Suprapubic skin (tissue), 3 donors: ENCODE data around the gene UBE2E2.
"Not testable (repeated sequence)": the region's sequence is repeated elsewhere in the genome, so short reads cannot be mapped to it uniquely, and the experiment has no call there.

ENCODE experiments used
- CTCF ChIP-seq, 2 donors: fragments of 200-600 bp in 1 of 2; fragments of 450-650 bp in 1 of 2; sonication (generic) in 1 of 2; IDR thresholded peaks; one replicate each; pipeline ENCODE4 v1.5.1; 2016 to 2019; ENCODE audit warnings: antibody characterized with exemption in 2 of 2, mild to moderate bottlenecking in 1 of 2, moderate library complexity in 1 of 2
- EP300 ChIP-seq: sonication (generic); formaldehyde crosslinking; IDR thresholded peaks from one replicate; pipeline ENCODE4 v1.6.1; 2017; ENCODE audit warnings: antibody characterized with exemption
- POLR2A ChIP-seq, 2 donors: fragments of 450-650 bp; IDR thresholded peaks; one replicate each; pipeline ENCODE4 v1.6.1; 2017; ENCODE audit warnings: antibody characterized with exemption in 2 of 2, mild to moderate bottlenecking in 2 of 2, moderate library complexity in 2 of 2

- TF ChIP-seq EP300; POLR2A (IDR thresholded peaks at IDR 0.05); CTCF (IDR thresholded peaks at IDR 0.05): not testable (repeated sequence)
These were observed 146.3 kb downstream of the UBE2E2 start for GRCh38 chr3:23349444-23349843.
